HG02852 (cell line): Measurements from ENCODE around the gene BTD.
A peak's percentile ranks its signal among the peaks of the same experiment; 100 is the strongest.

Experiments used
- ATAC-seq: cut with Tn5 transposase; IDR thresholded peaks from one replicate; pipeline ENCODE4 v1.9.1; 2021; ENCODE audit warnings: mild to moderate bottlenecking, moderate library complexity; ENCODE audit not compliant: unreplicated experiment

The BTD gene

DNA sequence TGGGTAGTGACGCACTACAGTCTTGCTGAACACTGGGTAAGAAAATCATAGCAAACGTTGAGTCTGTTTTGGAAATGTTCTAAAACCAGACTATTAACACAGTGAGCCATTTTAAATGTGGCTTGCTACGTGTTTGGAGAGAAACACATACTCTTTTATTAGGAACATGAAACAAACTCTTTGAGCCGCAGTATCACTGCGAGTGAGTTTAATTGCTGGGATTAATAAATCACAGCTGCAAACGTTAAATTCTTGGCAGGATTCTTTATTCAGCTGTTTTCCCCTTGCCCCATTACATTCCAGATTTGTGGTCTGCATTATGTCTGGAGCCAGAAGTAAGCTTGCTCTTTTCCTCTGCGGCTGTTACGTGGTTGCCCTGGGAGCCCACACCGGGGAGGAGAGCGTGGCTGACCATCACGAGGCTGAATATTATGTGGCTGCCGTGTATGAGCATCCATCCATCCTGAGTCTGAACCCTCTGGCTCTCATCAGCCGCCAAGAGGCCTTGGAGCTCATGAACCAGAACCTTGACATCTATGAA lies 33.6 kb downstream of the BTD start:
- no peak for ATAC-seq

DNA sequence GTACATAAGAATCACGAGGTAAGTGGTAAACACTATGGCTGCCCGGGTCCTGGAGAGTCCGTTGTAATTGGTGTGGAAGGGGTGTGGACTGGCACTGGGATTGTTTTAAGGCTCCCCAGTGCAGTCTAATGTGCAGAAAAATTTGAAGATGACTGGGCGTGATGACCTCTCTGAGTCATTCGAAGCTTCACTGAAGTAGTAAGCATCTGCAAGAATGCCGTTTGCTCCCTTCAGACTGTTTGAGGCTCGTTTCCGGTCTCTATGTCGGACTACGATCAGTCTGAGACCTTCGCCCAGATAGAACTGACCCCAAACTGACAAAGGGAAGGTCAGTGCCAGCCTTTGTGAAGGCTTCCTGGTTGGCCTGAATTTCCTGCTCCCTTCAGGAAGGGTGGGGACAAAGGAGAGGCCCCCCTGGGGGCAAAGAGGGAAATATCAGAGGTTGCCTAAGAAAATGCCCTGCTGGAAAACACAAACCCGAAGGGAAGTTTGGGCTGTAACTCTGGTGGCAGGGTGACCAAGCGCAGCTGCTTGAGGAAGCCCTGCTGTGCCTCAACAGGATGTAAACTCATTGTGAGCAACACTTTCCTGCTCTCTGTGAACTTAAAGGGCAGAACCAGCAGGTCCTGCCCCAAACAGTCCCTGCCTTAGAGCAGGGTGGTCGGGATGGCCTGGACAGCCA lies 34.6 kb downstream of the BTD start:
- ATAC-seq = peak; percentile 62

DNA sequence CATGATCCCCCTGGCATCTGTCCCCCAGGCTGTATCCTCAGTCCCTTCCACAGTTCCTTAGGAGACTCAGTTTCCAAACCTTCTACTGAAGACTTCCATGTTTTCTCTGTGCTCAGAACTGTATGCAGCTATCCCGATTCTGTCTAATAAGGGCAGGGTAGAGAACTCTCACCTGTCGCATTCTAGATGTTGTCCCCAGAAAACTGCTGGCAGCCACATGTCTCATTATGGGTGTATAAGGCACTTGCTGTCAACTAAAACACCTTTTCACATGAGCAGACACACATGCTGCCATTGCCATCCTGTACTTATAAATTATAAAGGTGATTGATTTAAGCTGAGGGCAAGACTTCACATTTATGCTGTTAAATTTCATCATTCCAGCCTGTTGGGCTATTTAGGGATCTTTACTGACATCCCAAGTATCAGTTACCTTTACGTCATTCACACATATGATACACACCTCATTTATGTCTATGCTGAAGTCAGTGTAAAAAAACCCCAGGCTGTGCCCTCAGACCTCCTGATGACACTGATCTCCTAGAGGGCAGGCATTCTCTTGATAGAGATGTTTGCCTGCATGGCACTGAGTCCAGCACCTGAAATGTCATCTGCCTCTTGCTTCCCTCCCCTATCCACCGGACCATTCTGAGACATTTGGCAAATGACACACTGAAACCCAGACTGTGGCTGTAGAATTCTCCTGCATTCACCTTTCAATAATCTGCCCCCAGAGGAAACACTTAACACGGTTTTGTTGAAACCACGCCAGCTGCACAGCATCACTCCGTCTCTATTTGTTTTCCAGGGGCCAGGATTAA lies 35.8 kb downstream of the BTD start:
- no peak for ATAC-seq

DNA sequence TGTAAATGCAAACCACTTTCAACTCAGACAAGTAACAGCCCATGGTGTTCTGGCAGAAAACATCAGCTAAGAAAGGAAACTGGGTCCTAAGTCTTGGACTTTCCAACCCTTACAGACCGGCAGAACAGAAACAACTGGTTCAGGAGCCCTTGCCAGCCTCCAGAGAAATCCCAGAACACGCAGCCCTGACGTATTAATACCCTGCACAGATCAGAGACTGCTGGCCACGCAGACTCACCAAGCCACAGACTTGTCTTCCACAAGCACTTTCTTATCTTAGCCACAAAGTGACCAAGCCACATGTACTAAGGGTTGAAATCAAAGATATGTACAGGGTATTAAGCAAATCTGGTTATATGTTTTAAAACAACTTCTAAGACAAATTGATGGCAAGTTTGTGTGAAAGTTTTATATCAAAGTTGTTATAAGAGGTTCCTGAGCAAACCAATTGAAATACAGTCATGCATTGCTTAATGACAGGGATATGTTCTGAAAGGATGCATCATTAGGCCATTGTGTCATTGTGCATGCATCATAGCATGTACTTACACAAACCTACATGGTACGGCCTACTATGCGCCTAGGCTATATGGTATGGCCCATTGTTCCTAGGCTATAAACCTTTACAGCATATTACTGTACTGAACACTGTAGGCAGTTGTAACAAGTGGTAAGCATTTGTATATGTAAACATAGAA lies 36.8 kb downstream of the BTD start:
- no peak for ATAC-seq

DNA sequence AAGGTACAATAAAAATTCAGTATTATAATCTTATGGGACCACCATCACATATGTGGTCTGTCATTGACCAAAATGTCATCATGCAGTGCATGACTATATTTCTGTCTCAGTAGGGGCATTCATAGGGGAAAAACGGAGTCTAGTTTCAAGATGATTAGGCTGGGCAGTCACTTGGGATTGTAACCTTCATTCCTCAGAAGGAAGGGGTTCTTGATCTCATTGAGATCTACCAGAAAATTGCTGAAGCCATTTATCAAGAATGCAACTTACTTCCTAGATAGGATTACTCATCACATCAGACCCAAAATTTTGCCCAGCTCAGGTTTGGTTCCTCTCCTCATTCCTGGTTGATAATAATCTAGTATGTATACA lies 37.3 kb downstream of the BTD start:
- no peak for ATAC-seq

DNA sequence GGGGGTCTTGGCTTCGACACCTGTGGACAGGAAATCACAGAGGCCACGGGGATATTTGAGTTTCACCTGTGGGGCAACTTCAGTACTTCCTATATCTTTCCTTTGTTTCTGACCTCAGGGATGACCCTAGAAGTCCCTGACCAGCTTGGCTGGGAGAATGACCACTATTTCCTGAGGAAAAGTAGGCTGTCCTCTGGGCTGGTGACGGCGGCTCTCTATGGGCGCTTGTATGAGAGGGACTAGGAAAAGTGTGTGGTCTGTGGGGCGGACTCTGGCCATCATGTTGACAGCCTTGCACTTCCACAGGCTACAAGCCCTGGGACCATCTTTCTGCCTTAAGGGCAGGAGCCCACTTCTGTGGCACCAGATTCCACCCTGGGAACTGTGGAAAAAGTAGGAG lies 43.7 kb downstream of the BTD start:
- ATAC-seq = no peak

DNA sequence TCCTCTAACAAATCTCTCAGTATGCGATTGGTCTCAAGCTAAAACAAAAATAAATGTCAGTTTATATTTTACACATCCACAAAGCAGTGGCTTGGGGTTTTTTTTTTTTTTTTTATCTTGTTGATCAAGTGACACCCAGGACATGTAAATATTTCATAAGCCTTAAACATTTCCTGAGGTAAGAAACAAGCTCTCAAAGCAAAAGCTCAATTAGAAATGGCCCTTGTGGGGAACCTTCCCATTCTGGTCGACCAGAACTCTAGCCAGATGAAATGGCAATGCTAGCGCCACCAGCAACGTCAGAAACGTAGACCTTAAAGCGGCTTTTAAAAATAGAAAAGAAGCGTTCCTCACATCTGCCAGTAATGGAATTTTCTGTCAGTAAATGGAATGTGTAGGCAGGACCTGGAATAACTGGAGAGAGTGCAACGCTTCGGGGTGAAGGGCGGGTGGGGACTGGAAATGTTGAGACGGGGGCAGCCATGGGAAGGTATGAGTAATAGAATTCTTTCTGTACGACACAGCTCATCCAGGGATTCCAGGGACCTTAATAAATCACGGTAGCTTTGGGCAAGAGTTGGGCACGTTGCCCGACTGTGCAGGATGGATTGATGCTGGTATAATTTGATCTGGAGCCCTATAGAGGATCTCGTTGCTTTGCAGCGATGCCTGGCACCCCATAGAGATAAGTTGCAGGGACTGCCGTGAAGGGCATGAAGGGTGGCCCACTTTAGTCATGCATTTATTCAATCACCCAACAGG lies 44.4 kb downstream of the BTD start:
- no peak for ATAC-seq

DNA sequence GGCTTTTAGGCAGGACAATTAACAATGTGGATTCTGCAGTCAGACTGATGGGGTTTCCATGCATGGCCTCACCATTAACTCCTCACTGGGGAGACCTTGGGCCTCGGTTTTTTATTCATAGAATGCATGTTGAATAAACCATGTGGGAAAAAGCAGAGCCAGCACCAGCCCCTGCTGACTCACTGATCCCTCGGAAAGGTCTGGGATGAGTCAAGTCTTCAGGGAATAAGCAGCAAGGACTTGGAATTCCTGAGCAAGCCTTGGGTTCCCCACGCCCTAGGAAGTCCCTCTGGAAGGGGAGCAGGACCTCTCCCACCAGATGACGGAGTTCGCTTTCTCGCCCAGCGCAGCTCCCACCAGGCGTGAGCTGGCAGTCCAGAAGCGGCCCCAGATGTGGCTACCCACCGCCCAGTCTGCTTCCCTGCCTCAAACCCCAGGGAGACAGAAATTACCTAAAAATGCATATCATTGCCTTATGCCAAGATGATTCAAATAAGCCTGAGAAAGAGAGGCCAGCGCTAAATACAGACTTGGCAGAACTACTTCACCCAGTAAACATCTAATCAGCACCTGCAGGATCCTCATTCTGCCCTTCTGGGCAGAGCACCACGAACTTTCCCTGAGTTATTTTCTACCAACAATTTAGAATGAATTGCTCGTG lies 45.4 kb downstream of the BTD start:
- peak; percentile 17 for ATAC-seq

DNA sequence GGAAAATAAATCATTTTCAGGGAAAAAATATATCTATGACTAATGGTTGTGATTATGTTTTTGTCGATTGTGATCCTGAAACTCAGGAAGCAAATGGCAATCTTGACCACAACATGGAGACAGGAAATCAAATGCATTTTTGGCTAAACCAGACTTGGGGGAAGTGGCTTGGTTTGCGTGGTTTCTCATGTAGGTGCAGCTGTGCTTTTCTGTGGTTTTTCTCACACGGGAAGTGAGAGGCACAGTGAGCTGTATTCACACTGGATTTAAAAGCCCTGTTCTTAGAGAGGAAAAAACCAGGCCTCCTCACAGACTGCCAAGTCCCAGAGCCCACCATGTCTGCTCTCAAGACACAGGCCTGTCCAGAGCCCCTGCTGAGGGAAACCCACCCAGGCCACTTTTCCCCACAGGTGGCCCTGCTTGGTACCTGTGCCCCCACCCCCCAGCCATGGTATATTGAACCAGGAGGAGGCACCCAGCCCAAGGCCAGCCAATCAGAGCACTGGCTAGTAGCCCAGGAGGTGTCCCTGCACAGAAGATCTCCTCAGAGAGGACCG lies 46.1 kb downstream of the BTD start:
- ATAC-seq = peak; percentile 91

DNA sequence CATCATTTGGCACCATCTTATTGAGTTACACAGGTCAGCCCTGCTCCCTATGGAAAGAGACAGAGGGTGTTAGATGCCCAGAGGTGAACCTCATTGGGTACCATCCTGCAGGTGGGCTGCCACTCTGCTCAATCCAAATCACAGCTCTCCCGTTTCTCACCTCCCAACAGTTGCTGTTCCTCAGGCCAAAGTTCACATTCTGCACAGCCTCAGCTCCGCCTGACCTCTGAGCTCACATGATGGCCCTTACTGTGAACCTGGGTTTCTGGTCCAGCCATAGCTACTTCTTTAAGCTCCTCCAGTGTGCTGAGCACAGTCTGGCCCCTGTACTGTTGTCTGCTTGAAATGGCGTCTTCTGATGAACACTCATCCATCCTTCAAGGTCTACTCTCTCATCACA lies 47.8 kb downstream of the BTD start:
- ATAC-seq = no peak

DNA sequence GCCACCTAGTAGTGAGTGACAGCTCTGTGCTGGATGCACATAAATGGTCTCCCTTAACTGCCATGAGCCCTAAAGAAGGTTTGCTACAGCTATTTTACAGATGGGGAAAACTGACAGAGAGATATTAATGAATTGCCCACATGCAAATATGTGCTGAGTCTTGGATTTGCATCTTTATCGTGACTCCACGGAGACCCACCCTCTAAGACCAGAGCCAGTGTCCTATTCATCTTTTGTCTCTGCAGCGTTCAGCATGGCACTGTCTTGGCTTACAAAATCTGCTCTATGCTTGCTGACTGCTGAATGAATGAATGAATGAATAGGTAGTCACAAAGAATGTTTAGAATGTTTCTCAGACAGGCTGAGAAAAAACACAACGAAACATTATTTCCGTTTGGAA lies 48.3 kb downstream of the BTD start:
- ATAC-seq = no peak

DNA sequence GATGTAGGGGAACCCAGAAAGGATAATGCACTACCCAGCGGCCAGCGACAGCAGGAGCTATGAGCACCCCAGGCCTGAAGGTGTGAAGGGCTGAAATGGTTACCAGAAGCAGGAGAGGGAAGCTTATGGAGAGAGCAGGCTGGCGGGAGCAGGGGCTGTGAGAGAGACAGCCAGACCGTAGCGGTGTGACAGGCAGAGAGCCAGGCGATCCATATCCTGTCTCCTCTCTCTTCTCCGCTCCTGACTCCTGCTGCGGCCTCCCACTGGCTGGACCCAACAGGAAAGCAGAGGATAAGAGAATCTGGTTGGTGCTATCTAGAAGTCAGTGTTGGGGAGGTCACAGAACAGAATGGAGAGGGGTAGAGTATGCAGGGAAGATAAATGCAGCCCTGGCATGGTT lies 49.9 kb downstream of the BTD start:
- no peak for ATAC-seq

DNA sequence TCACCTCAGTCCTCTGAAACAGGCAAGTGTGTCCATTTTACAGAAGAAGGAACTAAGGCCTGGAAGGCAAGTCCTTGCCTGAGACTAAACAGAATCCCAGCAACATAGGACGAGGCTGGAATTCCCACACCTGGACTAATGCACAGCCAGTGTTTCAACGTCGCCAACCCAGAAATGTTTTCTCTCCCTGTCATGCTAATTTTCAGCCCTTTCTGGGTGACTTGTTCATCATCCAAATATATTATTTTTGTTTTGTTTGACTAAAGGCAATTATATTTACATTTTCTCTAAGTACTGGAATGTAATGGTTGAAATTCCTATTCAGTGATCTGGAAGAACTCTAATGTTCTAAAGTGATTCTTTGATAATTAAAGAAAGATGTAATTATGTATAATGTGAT lies 51.8 kb downstream of the BTD start:
- no peak for ATAC-seq

DNA sequence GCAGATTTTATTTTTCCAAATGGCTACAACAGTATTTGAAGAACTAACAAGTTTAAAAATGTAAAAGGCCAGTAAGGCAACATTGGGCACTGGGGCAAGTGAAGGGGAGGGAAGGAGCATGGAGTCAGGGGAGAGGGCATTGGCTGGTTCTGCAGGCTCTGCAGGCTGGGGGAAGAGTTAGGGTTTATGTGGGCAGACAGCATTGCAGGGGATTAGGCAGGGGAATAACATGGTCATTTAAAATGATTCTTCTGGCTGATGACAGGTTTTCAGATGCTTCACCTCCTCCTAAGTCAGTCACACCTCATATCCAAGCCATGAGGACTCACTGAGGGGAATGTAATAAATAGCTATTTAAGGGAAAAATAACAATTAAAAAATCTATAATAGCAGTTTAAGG lies 52.6 kb downstream of the BTD start:
- ATAC-seq = no peak

DNA sequence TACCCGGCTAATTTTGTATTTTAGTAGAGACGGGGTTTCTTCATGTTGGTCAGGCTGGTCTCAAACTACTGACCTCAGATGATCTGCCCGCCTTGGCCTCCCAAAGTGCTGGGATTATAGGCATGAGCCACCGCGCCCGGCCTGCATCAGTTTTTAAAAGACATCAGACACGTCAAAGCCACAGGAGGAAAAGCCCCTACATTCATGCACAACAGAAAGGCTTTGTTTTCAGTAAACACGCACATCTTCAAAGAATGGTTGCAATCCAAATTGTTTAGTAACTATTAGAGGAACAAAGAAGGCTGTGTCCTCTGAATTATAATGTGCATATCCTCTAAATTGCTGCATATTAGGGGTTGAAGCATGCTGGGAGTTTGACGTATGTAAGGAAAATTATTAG lies 53.3 kb downstream of the BTD start:
- no peak for ATAC-seq

DNA sequence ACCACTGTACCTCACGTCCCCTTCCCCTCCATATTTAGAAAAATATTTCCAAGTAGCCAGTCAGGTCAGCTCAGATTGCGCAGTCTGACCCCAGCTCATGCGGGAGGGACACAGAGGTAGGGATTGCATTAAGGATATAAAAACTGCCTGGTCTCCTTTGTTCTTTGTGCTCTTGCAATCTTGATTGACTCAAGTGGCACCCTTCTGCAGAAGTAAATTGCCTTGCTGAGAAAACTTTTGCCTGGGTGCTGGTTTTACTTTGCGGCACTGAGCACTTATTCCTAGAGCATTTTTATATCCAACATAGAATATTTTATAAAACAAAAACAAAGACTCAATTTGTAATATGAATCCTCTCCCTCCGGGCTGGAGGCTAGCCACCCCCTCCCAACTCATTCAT lies 54.8 kb downstream of the BTD start:
- no peak for ATAC-seq

DNA sequence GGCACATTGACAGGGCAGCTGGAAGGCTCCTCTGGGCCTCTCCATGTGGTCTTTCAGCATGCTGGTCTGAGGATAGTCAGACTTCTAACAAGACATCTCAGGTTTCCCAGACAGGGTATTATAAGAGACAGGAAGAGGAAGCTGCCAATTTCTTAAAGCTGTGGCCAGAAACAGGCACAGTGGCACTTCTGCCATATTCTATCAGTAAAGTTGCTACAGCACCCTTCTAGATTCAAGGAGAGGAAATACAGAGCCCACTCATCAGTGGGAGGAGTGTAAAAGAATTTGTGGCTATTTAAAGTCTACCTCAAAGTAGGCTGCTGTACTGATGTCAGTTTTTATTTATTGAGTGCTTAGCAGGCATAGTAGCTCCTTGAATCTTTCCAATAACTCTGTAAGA lies 55.5 kb downstream of the BTD start:
- ATAC-seq = no peak

DNA sequence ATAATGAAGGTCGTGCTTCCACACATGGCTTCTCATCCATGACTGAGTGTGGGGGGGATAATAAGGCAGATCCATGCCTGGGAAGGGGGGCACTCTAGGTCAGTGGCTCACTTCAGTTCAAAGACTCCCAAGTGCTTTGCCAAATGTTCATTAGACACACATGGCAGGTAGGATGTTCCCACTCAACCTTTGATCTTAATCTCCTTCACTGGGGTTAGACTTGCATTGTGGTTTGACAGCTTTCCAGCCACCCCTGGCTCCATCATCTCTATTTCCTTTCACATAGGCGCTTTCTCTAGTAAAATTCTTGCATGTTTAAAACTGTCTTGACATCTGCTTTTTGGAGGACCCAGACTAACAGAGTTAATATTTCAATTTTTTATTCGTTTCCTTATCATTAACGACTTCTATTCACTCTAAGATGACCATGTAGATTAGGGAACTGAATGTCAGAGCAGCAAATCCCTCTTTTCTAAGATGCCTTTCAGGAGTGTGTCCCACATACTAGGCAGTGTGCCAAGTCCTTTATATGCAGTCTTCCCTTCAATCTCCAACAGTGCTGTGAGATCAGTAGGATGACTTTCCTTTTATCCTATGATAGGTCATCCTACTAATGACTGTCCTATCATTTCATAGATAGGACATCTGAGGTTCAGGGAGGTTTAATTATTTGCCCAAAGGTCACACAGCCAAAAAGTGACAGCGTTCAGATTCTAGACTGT lies 57.9 kb downstream of the BTD start:
- ATAC-seq = no peak

DNA sequence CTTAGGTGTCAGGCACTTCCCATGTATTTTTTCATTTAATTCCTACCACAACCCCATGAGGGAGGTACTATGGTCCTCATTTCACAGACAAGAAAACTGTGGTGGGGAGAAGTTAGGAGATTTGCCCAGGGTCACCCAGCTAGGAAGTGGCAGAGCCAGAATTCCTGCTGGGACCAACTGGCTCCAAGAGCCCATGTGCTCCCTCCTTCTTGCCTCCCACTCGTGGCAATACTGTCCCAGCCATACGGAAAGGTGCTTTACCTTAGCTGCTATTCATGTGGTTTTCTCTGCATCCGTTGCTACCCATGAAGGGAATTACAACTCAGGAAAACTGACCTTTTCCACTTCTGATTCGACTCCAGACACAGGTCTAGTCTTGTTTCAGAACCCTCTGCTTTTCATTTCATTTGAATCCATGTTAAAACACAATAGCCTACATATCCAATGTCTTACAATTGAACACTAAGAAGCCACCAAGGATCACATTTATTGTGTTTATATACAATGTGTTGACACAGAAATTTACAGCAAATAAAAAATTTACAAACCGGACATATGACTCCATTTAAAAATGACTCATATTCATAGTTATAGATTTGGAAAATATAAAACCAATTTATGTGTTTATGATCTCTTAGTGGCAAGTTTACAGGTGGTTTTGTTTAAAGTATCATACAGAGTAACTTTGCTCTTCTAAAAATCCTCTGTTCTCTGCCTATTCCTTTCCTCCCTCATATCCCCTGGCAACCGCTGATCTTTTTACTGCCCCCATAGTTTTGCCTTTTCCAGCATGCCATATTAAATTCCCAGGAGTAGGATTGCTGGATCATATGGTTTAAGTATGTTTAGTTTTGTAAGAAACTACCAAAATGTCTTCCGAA lies 58.8 kb downstream of the BTD start:
- no peak for ATAC-seq
